Colonic mucosa (tissue), 4 donors: ENCODE results near the gene CCDC13. TPM values are rescaled to one million over a fixed set of nuclear protein-coding genes. Genes with fewer than 3 reads are reported as not detected.

Experiments
- DNase-seq: peaks from one replicate; pipeline ENCODE4 v3.0.0-alpha.2; 2020
- H3K27ac ChIP-seq: fragments of 200-600 bp; one replicate; pipeline ENCODE4 v1.8.0; 2021
- H3K27me3 ChIP-seq: fragments of 200-600 bp; one replicate; pipeline ENCODE4 v1.8.0; 2021
- H3K36me3 ChIP-seq: fragments of 200-600 bp; one replicate; pipeline ENCODE4 v1.8.0; 2021
- H3K4me1 ChIP-seq: fragments of 200-600 bp; one replicate; pipeline ENCODE4 v1.8.0; 2021; ENCODE audit warnings: mild to moderate bottlenecking
- H3K4me3 ChIP-seq: fragments of 200-600 bp; one replicate; pipeline ENCODE4 v1.8.0; 2021
- H3K9ac ChIP-seq, 2 donors: one replicate each; pipeline ENCODE4 v1.7.0; 2013; ENCODE audit warnings: control low read depth in 2 of 2, low read depth in 2 of 2, low read length in 2 of 2
- H3K9me3 ChIP-seq: fragments of 200-600 bp; one replicate; pipeline ENCODE4 v1.8.0; 2021
- CTCF ChIP-seq: fragments of 200-600 bp; IDR thresholded peaks from one replicate; pipeline ENCODE4 v1.8.0; 2022; ENCODE audit warnings: antibody characterized with exemption, mild to moderate bottlenecking
- intact Hi-C: fragments of 100-400 bp; cut with DNase I; formaldehyde crosslinking; loops from one replicate; pipeline ENCODE4 v1.14.1; 2022
- total RNA-seq, 2 donors: library from RNA; stranded (reverse); fragmentation: NEBNext Ultra II Directional in 1 of 2; extraction: Animal tissue kit (Norgen Biotek cat#: 25700) in 1 of 2; gene quantifications; one replicate each; pipeline ENCODE4 v1.2.1, GENCODE V29; 2021
- donor health status: healthy.
- donor health status: DM: no; HTN: no; CAD: no.
- donor health status: DM: no; HTN: no; CAD: no.

CCDC13 gene
- total RNA-seq, 2 donors from 2014 or later: 0.93 to 5.3 TPM

GRCh38 chr3:42764561-42765295 lies 8.3 kb downstream of the CCDC13 start:
- TF ChIP-seq CTCF: no peak
- no peak overlapping the region for H3K27ac ChIP-seq

GRCh38 chr3:42764115-42764514 lies 8.9 kb downstream of the CCDC13 start:
- DNase-seq: peak; percentile 16

More at GRCh38 chr3:42764561-42765295, 8.3 kb downstream of the CCDC13 start:
- Histone ChIP-seq H3K4me1 (no peaks in the 10 kb centered on the region), H3K9me3 (no peaks in the 10 kb centered on the region), H3K4me3 (no peak overlapping the region), H3K27me3 (no peaks in the 10 kb centered on the region), H3K9ac (no peak overlapping the region), H3K36me3 (no peaks in the 10 kb centered on the region)
- DNase-seq: peak; percentile 7
- intact Hi-C loops: no loop called here

GRCh38 chr3:42763021-42763420 lies 10.0 kb downstream of the CCDC13 start:
- no peaks in the 10 kb centered on the region for H3K36me3 ChIP-seq
- H3K4me3 ChIP-seq: no peak overlapping the region
- no peak for TF ChIP-seq CTCF
- intact Hi-C loops: no loop called here
- no peak overlapping the region for H3K27ac ChIP-seq
- H3K4me1 ChIP-seq: no peaks in the 10 kb centered on the region
- no peak overlapping the region for H3K9ac ChIP-seq
- peak; percentile 14 for DNase-seq
- H3K27me3 ChIP-seq: no peaks in the 10 kb centered on the region
- H3K9me3 ChIP-seq: no peaks in the 10 kb centered on the region

More at GRCh38 chr3:42764115-42764514, 8.9 kb downstream of the CCDC13 start:
- H3K27me3 ChIP-seq: no peaks in the 10 kb centered on the region
- H3K4me1 ChIP-seq: no peaks in the 10 kb centered on the region
- H3K36me3 ChIP-seq: no peaks in the 10 kb centered on the region
- intact Hi-C loops: no loop called here
- TF ChIP-seq CTCF: no peak
- H3K9ac ChIP-seq: no peak overlapping the region
- H3K9me3 ChIP-seq: no peaks in the 10 kb centered on the region
- no peak overlapping the region for H3K4me3 ChIP-seq
- H3K27ac ChIP-seq: no peak overlapping the region

GRCh38 chr3:42762046-42762724 lies 10.9 kb downstream of the CCDC13 start:
- Histone ChIP-seq H3K9ac (no peak overlapping the region), H3K36me3 (no peaks in the 10 kb centered on the region), H3K4me3 (no peak overlapping the region), H3K9me3 (no peaks in the 10 kb centered on the region), H3K27me3 (no peaks in the 10 kb centered on the region), H3K27ac (no peak overlapping the region), H3K4me1 (no peaks in the 10 kb centered on the region)
- no peak for TF ChIP-seq CTCF
- DNase-seq: no peak
- intact Hi-C loops: no loop called here

GRCh38 chr3:42758126-42758525 lies 14.9 kb downstream of the CCDC13 start:
- no peak overlapping the region for H3K9ac ChIP-seq
- TF ChIP-seq CTCF: no peak
- no peaks in the 10 kb centered on the region for H3K4me1 ChIP-seq
- no peaks in the 10 kb centered on the region for H3K9me3 ChIP-seq
- no peak for DNase-seq
- no peaks in the 10 kb centered on the region for H3K36me3 ChIP-seq
- no peak overlapping the region for H3K4me3 ChIP-seq
- no peaks in the 10 kb centered on the region for H3K27me3 ChIP-seq
- intact Hi-C loops: no loop called here
- H3K27ac ChIP-seq: no peak overlapping the region
